Spleen (tissue), 11 donors: ENCODE measurements around the gene PLS1. TPM values are rescaled to one million over a fixed set of nuclear protein-coding genes. Genes with fewer than 3 reads are reported as not detected.

ENCODE experiments used
- DNase-seq: peaks from one replicate; pipeline ENCODE4 v3.0.0-alpha.2; 2020
- H3K27ac ChIP-seq, 8 donors: fragments of 200-600 bp; sonication (generic) in 7 of 8; 1 replicate in 4 of 8; 2 replicates in 4 of 8; pipeline versions ENCODE4 v1.5.0 to v1.8.0; 2016 to 2021; ENCODE audit warnings: inconsistent platforms in 4 of 8, mild to moderate bottlenecking in 4 of 8, moderate library complexity in 1 of 8
- H3K27me3 ChIP-seq, 7 donors: fragments of 200-600 bp; sonication (generic) in 6 of 7; replicated peaks in 1 of 7; 1 replicate in 4 of 7; 2 replicates in 3 of 7; pipeline versions ENCODE4 v1.5.0 to v1.8.0; 2016 to 2021; ENCODE audit warnings: inconsistent platforms in 3 of 7, mild to moderate bottlenecking in 1 of 7
- H3K36me3 ChIP-seq, 6 donors: fragments of 200-600 bp; sonication (generic) in 5 of 6; 1 replicate in 4 of 6; 2 replicates in 2 of 6; pipeline versions ENCODE4 v1.5.0 to v1.8.0; 2016 to 2021; ENCODE audit warnings: inconsistent platforms in 2 of 6
- H3K4me1 ChIP-seq, 6 donors: fragments of 200-600 bp; sonication (generic) in 5 of 6; 1 replicate in 3 of 6; 2 replicates in 3 of 6; pipeline versions ENCODE4 v1.5.0 to v1.8.0; 2016 to 2021; ENCODE audit warnings: inconsistent platforms in 3 of 6
- H3K4me3 ChIP-seq, 8 donors: fragments of 200-600 bp; sonication (generic) in 7 of 8; 1 replicate in 4 of 8; 2 replicates in 4 of 8; pipeline versions ENCODE4 v1.5.0 to v1.8.0; 2016 to 2021; ENCODE audit warnings: inconsistent platforms in 4 of 8, mild to moderate bottlenecking in 4 of 8, moderate library complexity in 2 of 8
- H3K9me3 ChIP-seq, 8 donors: fragments of 200-600 bp; sonication (generic) in 7 of 8; 1 replicate in 4 of 8; 2 replicates in 4 of 8; pipeline versions ENCODE4 v1.5.0 to v1.8.0; 2016 to 2021; ENCODE audit warnings: inconsistent platforms in 4 of 8
- POLR2A ChIP-seq, 3 donors: fragments of 450-650 bp; IDR thresholded peaks; one replicate each; pipeline ENCODE4 v1.5.1; 2017; ENCODE audit warnings: antibody characterized with exemption in 3 of 3, mild to moderate bottlenecking in 1 of 3
- POLR2AphosphoS5 ChIP-seq, 3 donors: sonication (generic); formaldehyde crosslinking; IDR thresholded peaks; one replicate each; pipeline ENCODE4 v1.5.1; 2017; ENCODE audit warnings: antibody characterized with exemption in 3 of 3
- WGBS, 5 donors: extraction: QIAGEN DNeasy Blood & Tissue Kit in 3 of 5; methylation state at CpG; one replicate each; pipeline versions ENCODE4 v1.1.5 to v1.1.7; 2013 to 2018; 5-methylcytosine and 5-hydroxymethylcytosine counted together
- intact Hi-C: fragments of 100-400 bp; cut with DNase I; formaldehyde crosslinking; loops from one replicate; pipeline ENCODE4 v1.15.0; 2023; ENCODE audit warnings: low total_unique reads
- polyA plus RNA-seq, 3 donors: library from polyadenylated mRNA; stranded (reverse); fragments of 200-250 nt; gene quantifications; one replicate each; pipeline ENCODE4 v1.2.1, GENCODE V29; 2013
- total RNA-seq, 7 donors: library from RNA; depleted of rRNA in 3 of 7; stranded (reverse); fragments of >200 nt in 3 of 7; fragmentation: NEBNext Ultra II Directional in 4 of 7; extraction: Animal tissue kit (Norgen Biotek cat#: 25700) in 4 of 7; gene quantifications; one replicate each; pipeline versions ENCODE4 v1.1.0 to v1.2.1, GENCODE V29; 2016 to 2021
- TF ChIP-seq, protein P1 (sequence below), 11 experiments: fragments of 200-600 bp in 7 of 11; fragments of 450-650 bp in 4 of 11; sonication (generic) in 4 of 11; IDR thresholded peaks in 8 of 11; conservative IDR thresholded peaks in 3 of 11; 1 replicate in 7 of 11; 2 replicates in 4 of 11; pipeline versions ENCODE4 v1.4.0 to v1.8.0; 2016 to 2021; ENCODE audit warnings: antibody characterized with exemption in 11 of 11, inconsistent platforms in 4 of 11, mild to moderate bottlenecking in 1 of 11
- donor health status: healthy with polysubstance abuse.
- donor health status: DM: no; HTN: no; CAD: no; lungs with moderate emphysema.
- donor health status: DM: no; HTN: no; CAD: no.
- donor health status: Bipolar disorder and iron deficiency.
- donor health status: healthy.
- donor health status: DM: no; HTN: no; CAD: no.
- donor health status: DM: yes; HTN: yes; CAD: no.

Gene PLS1
- total and polyA plus RNA-seq, 10 donors, result 0.09 to 3.0 (median 1.2) TPM

DNA sequence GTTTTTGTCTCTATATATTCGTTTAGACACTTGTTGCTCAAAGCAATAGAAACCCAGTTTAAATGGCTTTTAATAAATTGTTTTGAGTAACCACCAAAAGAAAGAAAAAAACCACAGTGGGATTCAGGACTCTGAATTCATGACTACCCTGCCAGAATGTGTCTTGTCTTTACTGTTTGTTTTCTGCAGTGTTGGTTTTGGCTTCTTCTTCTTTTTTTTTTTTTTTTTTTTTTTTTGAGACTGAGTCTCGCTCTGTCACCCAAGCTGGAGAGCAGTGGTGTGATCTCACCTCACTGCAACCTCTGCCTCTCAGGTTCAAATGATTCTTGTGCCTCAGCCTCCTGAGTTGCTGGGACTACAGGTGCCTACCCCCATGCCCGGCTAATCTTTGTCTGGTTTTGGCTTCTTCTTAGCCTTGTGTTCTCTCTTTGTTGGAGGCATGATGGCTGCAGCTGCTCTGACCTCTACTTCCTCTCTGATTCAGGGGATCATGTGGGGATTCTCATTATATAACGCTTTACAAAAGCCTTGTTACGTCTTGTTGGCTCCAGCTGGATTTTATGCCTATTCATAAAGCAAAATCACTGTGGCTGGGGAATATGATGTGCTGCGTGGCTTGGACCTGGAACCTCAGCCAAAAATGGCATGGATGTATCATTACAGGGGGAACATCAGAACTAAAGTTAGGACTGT is 54.0 kb downstream of the PLS1 start:
- no peaks in the 10 kb centered on the region for H3K36me3 ChIP-seq
- no peaks in the 10 kb centered on the region for H3K9me3 ChIP-seq
- no peaks in the 10 kb centered on the region for H3K27me3 ChIP-seq
- intact Hi-C loops, result no loop called here
- TF ChIP-seq, protein P1, sequence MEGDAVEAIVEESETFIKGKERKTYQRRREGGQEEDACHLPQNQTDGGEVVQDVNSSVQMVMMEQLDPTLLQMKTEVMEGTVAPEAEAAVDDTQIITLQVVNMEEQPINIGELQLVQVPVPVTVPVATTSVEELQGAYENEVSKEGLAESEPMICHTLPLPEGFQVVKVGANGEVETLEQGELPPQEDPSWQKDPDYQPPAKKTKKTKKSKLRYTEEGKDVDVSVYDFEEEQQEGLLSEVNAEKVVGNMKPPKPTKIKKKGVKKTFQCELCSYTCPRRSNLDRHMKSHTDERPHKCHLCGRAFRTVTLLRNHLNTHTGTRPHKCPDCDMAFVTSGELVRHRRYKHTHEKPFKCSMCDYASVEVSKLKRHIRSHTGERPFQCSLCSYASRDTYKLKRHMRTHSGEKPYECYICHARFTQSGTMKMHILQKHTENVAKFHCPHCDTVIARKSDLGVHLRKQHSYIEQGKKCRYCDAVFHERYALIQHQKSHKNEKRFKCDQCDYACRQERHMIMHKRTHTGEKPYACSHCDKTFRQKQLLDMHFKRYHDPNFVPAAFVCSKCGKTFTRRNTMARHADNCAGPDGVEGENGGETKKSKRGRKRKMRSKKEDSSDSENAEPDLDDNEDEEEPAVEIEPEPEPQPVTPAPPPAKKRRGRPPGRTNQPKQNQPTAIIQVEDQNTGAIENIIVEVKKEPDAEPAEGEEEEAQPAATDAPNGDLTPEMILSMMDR (IDR thresholded peaks at IDR 0.05 in 8 of 11, conservative IDR thresholded peaks at IDR 0.05 in 3 of 11), result no peak
- TF ChIP-seq POLR2A (IDR thresholded peaks at IDR 0.05) (no peak), POLR2AphosphoS5 (IDR thresholded peaks at IDR 0.05) (no peak)
- WGBS, 5 donors, result 56 to 77% (median 58%) methylated on average over 6 of the region's 6 CpGs
- no peak for DNase-seq
- no peak overlapping the region for H3K4me3 ChIP-seq
- no peak overlapping the region for H3K27ac ChIP-seq
- H3K4me1 ChIP-seq, result no peaks in the 10 kb centered on the region

GRCh38 chr3:142651711-142652110 is 55.5 kb downstream of the PLS1 start:
- H3K9me3 ChIP-seq, result no peaks in the 10 kb centered on the region
- no peaks in the 10 kb centered on the region for H3K36me3 ChIP-seq
- no peaks in the 10 kb centered on the region for H3K4me1 ChIP-seq
- no peak overlapping the region for H3K4me3 ChIP-seq
- no peak overlapping the region for H3K27ac ChIP-seq
- H3K27me3 ChIP-seq, result no peaks in the 10 kb centered on the region
- DNase-seq, result no peak
- intact Hi-C loops, result no loop called here
- TF ChIP-seq POLR2A (IDR thresholded peaks at IDR 0.05), result no peak
- TF ChIP-seq POLR2AphosphoS5 (IDR thresholded peaks at IDR 0.05), result no peak
- TF ChIP-seq, protein P1 (IDR thresholded peaks at IDR 0.05 in 8 of 11, conservative IDR thresholded peaks at IDR 0.05 in 3 of 11), result no peak

- 74 to 90% (median 84%) methylated on average over 8 of the region's 8 CpGs for WGBS, 5 donors
- Histone ChIP-seq H3K36me3 (no peaks in the 10 kb centered on the region), H3K27me3 (no peaks in the 10 kb centered on the region), H3K4me1 (no peaks in the 10 kb centered on the region), H3K4me3 (no peak overlapping the region), H3K9me3 (no peaks in the 10 kb centered on the region), H3K27ac (no peak overlapping the region)
- TF ChIP-seq POLR2A (IDR thresholded peaks at IDR 0.05) (no peak), POLR2AphosphoS5 (IDR thresholded peaks at IDR 0.05) (no peak)
- TF ChIP-seq, protein P1 (IDR thresholded peaks at IDR 0.05 in 8 of 11, conservative IDR thresholded peaks at IDR 0.05 in 3 of 11), result no peak
- DNase-seq, result no peak
- intact Hi-C loops, result no loop called here
Measured at GRCh38 chr3:142652826-142653292, 56.7 kb downstream of the PLS1 start.

- no peaks in the 10 kb centered on the region for H3K4me1 ChIP-seq
- H3K36me3 ChIP-seq, result no peaks in the 10 kb centered on the region
- no peak overlapping the region for H3K27ac ChIP-seq
- H3K4me3 ChIP-seq, result no peak overlapping the region
- no peaks in the 10 kb centered on the region for H3K27me3 ChIP-seq
- no peaks in the 10 kb centered on the region for H3K9me3 ChIP-seq
- intact Hi-C loops, result no loop called here
- DNase-seq, result no peak
- TF ChIP-seq, protein P1 (IDR thresholded peaks at IDR 0.05 in 8 of 11, conservative IDR thresholded peaks at IDR 0.05 in 3 of 11), result no peak
- no peak for TF ChIP-seq POLR2A (IDR thresholded peaks at IDR 0.05)
- no peak for TF ChIP-seq POLR2AphosphoS5 (IDR thresholded peaks at IDR 0.05)
Measured at GRCh38 chr3:142656575-142656974, 60.4 kb downstream of the PLS1 start.
